Measurements from ENCODE around the gene PRX. TPM values are rescaled to one million over a fixed set of nuclear protein-coding genes. Genes with fewer than 3 reads are reported as not detected.
"Not testable (repeated sequence)": the region's sequence is repeated elsewhere in the genome, so short reads cannot be mapped to it uniquely, and the experiment has no call there.

Gene PRX
- total RNA-seq, 2 experiments from 2014 or later, result 1.2 to 1.7 TPM

DNA sequence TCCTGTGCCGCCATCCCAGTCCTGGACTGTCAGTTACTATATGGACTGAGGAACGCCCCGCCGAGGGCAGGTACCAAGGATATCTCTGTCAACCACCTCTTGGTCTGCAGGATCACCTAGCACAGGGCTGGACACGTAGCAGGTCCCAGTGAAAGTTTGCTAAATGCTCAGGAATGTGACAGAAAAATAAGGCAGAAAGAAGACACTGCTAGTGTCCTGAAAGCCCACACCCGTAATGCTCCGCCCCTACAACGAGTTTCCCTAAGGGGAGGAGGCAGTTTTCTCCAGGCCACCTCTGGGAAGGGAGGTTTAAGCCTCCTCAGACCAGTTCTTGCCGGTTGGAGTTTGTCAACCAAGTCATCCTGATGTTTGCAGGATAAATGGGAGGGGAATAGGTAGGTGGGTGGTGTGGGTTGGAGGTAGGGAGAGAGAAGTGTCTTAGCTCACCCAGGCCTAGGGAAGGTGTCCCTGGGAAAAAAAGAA lies 32.6 kb upstream of the PRX start:
- ChIA-PET CTCF (interaction anchor here (1.5 to 4.0 kb wide), 2 partner anchors 19 to 25 kb away, joined by 4 to 32 read pairs; partner anchors contain the start of genes BLVRB and SPTBN4), POLR2A (no interaction called here)
- intact Hi-C loops (cut with micrococcal nuclease), result no loop called here
- no peaks in the 10 kb centered on the region for H3K9me3 Mint-ChIP-seq
- H3K27ac Mint-ChIP-seq, result no peak overlapping the region
- H3K36me3 Mint-ChIP-seq, result peaks cover 5% of the 10 kb centered on the region
- no peaks in the 10 kb centered on the region for H3K27me3 Mint-ChIP-seq
- H3K4me1 Mint-ChIP-seq (ENCODE audit: low read depth), result peaks cover 14% of the 10 kb centered on the region
- no peak for DNase-seq
- peak overlapping the region; percentile 9 for H3K4me3 Mint-ChIP-seq

DNA sequence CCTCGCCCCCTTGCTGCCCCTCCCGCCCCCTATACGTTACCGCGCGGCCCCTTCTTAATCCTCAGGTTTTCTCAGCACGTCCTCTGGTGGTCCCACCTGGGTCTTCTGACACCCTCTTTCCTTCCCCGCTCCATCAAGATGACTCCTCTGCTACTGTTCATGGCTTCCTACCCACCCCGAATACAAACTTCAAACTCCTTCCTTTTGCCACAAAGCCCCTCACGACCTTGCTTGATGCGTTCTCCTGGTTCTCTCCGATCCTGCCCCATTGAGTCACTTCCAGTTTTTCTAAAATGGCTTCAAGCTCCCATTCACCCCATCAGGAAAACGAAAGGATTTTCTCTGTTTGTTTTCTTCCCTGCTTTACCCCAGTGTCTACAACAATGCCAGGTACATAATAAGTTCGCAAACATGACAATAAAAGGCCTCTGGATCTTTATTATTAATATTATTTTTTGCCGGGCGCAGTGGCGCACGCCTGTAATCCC lies 31.7 kb upstream of the PRX start:
- POLR2A ChIA-PET, result interaction anchor here (2.1 to 2.9 kb wide), 2 partner anchors 12 to 19 kb away, joined by 9 to 20 read pairs; partner anchors contain the start of gene BLVRB
- intact Hi-C loops (cut with micrococcal nuclease), result loop anchor here (1.0 kb wide), 3 partner anchors 20 to 160 kb away; partner anchors contain the start of gene BLVRB
- H3K36me3 Mint-ChIP-seq, result peaks cover 5% of the 10 kb centered on the region
- peaks cover 14% of the 10 kb centered on the region for H3K4me1 Mint-ChIP-seq (ENCODE audit: low read depth)
- no peak for DNase-seq
- no peaks in the 10 kb centered on the region for H3K9me3 Mint-ChIP-seq
- peak overlapping the region; percentile 97 for H3K4me3 Mint-ChIP-seq
- CTCF ChIA-PET, result interaction anchor here (1.0 to 4.0 kb wide), 2 partner anchors 20 to 24 kb away, joined by 3 to 32 read pairs; partner anchors contain the start of genes BLVRB and SPTBN4
- H3K27me3 Mint-ChIP-seq, result no peaks in the 10 kb centered on the region
- H3K27ac Mint-ChIP-seq, result peak overlapping the region; percentile 79

DNA sequence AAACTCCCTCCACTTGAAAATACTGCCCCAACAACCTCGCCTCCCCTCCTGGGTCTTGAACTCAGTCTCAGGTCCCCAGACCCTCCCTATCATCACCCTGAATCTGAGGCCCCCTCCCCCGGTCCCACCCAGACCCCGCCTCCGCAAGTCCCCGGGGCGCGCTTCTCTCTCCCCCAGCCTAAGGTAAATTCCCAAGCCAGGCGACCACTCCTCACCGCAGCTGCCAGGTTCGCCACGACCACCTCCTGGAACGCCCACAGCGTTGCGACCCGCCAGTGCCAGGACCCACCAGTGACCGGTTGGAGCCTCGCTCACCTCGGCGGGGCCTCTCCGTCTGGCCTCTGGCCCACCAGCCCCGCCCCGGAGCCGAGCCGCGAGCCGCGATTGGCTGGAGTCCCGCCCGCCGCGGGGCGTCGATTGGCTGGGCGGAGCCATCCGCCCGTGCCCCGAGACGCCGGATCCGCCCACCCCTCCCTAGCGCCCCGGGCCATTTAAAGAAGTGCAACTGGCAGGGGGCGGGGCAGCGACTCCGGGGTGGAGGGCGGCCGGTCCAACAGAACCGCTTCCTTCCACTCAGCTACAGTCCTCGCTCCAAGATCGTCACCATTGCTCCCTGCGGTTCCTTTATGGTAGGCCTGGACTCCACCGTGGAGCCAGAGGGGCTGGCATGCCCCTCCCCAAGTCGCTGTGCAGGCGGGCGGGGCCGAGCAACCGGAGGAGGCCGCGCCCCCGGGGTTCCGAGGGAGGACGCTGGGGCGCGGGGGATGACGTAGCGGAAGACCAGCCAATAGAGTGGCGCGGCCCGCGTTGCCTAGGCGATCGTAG lies 31.0 kb upstream of the PRX start, which contains the start of gene SERTAD3:
SERTAD3 (minus strand) TSS at position 336 of the 825 bp plus-strand sequence. CDS start 2,255 bp downstream, outside the sequence.
- H3K36me3 Mint-ChIP-seq, result peaks cover 5% of the 10 kb centered on the region
- H3K4me3 Mint-ChIP-seq, result peak within 1 kb of the TSS; percentile 97
- H3K27ac Mint-ChIP-seq, result peak within 1 kb of the TSS; percentile 92
- intact Hi-C loops (cut with micrococcal nuclease), result loop anchor here (1.0 kb wide), 8 partner anchors 10 to 161 kb away; partner anchors contain the start of genes AKT2, BLVRB, C19orf47 and PLD3
- ChIA-PET POLR2A (interaction anchor here (0.6 to 3.2 kb wide), 5 partner anchors 11 to 168 kb away, joined by 3 to 25 read pairs (median 10); partner anchors contain the start of genes BLVRB and SERTAD1), CTCF (interaction anchor here (0.7 to 4.0 kb wide), 5 partner anchors 18 to 23 kb away, joined by 3 to 32 read pairs (median 6); partner anchors contain the start of genes BLVRB, SERTAD1 and SPTBN4)
- DNase-seq, result peak; percentile 97
- peaks cover 14% of the 10 kb centered on the region for H3K4me1 Mint-ChIP-seq (ENCODE audit: low read depth)
- no peaks in the 10 kb centered on the region for H3K9me3 Mint-ChIP-seq
- no peaks in the 10 kb centered on the region for H3K27me3 Mint-ChIP-seq

DNA sequence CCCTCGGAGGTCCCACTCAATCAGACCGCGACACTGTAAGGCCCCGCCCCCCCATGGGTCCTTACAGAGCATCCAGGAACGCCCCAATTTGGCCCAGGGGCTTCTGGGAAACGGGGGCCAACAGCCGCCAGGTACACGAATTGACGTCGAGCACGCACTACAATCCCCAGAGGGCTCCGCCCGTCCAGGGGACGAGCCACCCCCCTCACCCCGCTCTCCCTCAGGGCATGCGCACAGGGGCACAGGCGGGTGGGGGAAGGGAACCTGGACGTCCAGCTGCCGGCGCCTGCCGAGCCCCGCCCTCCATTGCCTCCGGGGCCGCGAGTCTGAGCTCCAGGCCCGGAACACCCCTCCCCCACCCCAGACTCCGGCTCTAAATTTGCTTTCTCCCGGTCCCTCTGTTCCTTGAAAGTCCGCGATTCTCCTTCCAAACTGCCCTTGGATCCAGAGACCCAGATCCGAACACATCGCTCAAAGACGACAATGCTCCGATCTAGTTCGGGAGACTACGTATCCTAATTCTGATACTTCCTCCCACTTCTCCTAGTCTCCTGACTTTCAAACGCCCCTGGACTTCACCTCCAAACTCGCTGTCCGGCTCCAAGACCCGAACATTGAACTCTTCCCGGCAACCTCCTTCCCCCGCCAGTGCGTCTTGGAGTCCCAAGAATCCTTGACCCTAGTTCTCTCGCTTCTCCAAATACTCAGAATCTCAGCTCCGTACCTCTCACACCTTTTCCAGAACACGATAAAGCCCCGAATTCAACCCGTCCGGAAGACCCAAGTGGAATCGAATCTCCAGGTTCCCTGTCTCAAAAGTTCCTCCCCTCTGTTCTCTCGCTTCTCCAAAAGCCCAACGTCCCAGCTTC lies 30.2 kb upstream of the PRX start:
- no peaks in the 10 kb centered on the region for H3K9me3 Mint-ChIP-seq
- H3K4me1 Mint-ChIP-seq (ENCODE audit: low read depth), result peaks cover 14% of the 10 kb centered on the region
- peak overlapping the region; percentile 92 for H3K27ac Mint-ChIP-seq
- CTCF ChIA-PET, result interaction anchor here (0.7 to 4.0 kb wide), 7 partner anchors 17 to 191 kb away, joined by 3 to 32 read pairs (median 6); partner anchors contain the start of genes BLVRB, SERTAD1 and SPTBN4
- peak; percentile 100 for DNase-seq
- intact Hi-C loops (cut with micrococcal nuclease), result loop anchor here (1.0 kb wide), 5 partner anchors 9 to 158 kb away; partner anchors contain the start of genes AKT2, C19orf47 and PLD3
- H3K4me3 Mint-ChIP-seq, result peak overlapping the region; percentile 97
- no peaks in the 10 kb centered on the region for H3K27me3 Mint-ChIP-seq
- POLR2A ChIA-PET, result interaction anchor here (0.7 to 3.2 kb wide), 7 partner anchors 10 to 40 kb away, joined by 3 to 25 read pairs (median 9); partner anchors contain the start of genes BLVRB and SERTAD1
- peaks cover 5% of the 10 kb centered on the region for H3K36me3 Mint-ChIP-seq

DNA sequence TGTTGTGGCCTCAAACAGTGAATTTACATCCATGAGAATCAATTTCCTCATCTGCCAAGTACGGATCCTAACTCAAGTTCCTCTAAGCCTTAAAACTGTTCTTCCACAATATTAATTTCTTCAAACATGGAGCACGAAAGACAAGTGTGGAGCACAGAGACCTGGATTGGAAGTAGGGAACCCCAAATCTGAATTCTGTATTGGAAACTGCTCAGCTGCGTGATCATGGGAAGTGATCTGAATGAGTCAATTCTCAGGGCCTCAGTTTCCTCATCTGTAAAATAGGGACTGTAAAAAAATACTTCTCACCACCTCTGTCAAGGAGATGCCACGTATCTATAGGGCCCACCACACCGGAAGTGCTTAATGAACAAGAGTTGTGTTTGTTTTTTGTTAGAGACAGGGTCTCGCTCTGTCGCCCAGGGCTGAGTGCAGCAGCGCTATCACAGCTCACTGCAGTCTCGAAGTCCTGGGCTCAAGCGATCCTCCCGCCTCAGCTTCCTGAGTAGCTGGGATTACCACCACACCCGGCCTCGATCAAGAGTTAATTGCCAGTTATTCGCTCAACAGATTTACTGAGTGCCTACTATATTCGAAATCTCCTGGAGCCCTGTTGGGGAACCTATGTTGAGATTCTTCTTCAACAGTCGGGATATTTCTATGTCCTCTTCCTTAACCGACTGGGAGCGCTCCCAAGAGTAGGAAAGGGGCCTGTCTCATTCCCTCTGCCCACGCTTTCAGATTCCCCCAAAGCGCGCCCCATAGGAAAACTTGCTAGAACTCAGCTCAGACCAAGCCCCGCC lies 29.4 kb upstream of the PRX start:
- intact Hi-C loops (cut with micrococcal nuclease), result loop anchor here (1.0 kb wide), 5 partner anchors 8 to 157 kb away; partner anchors contain the start of genes AKT2, C19orf47 and PLD3
- Mint-ChIP-seq H3K36me3 (peaks cover 5% of the 10 kb centered on the region), H3K27me3 (no peaks in the 10 kb centered on the region), H3K4me3 (peak overlapping the region; percentile 97), H3K4me1 (ENCODE audit: low read depth) (peaks cover 14% of the 10 kb centered on the region), H3K27ac (peak overlapping the region; percentile 87), H3K9me3 (no peaks in the 10 kb centered on the region)
- DNase-seq, result no peak
- CTCF ChIA-PET, result interaction anchor here (0.7 to 4.0 kb wide), 7 partner anchors 16 to 192 kb away, joined by 3 to 32 read pairs (median 6); partner anchors contain the start of genes BLVRB, SERTAD1 and SPTBN4
- POLR2A ChIA-PET, result interaction anchor here (1.0 to 3.2 kb wide), 6 partner anchors 9 to 39 kb away, joined by 5 to 25 read pairs (median 10); partner anchors contain the start of genes BLVRB and SERTAD1

DNA sequence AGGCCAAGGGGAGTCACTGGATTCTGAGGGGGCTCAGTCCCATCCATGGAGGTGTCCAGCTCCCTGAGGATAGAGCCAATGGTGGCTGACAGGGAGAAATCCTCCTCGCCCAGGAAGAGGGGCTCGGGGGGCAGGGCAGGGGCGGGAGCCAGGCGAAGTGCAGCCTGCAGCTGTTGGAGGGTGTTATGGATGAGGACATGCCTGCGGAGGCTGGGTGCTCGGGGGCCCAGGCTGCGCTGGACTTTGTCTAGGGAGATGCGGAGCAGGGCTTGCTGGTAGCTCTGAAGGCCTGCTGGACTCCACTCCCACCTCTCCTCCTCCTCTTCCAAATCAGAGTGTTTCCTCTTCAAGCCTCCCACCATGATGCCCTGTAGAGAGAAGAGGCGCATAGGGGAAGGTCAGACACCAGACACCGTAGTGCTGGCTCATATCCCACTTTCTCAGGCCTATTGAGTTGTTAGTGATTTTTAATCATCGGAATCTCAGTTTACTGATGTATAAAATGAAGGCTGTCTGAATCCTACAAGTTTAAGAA lies 28.6 kb upstream of the PRX start:
- no peak for DNase-seq
- H3K4me1 Mint-ChIP-seq (ENCODE audit: low read depth), result peaks cover 14% of the 10 kb centered on the region
- H3K9me3 Mint-ChIP-seq, result no peaks in the 10 kb centered on the region
- H3K27me3 Mint-ChIP-seq, result no peaks in the 10 kb centered on the region
- H3K36me3 Mint-ChIP-seq, result peaks cover 5% of the 10 kb centered on the region
- CTCF ChIA-PET, result interaction anchor here (1.7 to 4.0 kb wide), 4 partner anchors 16 to 23 kb away, joined by 5 to 32 read pairs (median 12); partner anchors contain the start of genes BLVRB, SERTAD1 and SPTBN4
- peak overlapping the region; percentile 97 for H3K4me3 Mint-ChIP-seq
- POLR2A ChIA-PET, result interaction anchor here (3.2 kb wide), 1 partner anchor 15 kb away, joined by 25 read pairs; the partner anchor contains the start of gene SERTAD1
- intact Hi-C loops (cut with micrococcal nuclease), result no loop called here
- H3K27ac Mint-ChIP-seq, result peak overlapping the region; percentile 87

DNA sequence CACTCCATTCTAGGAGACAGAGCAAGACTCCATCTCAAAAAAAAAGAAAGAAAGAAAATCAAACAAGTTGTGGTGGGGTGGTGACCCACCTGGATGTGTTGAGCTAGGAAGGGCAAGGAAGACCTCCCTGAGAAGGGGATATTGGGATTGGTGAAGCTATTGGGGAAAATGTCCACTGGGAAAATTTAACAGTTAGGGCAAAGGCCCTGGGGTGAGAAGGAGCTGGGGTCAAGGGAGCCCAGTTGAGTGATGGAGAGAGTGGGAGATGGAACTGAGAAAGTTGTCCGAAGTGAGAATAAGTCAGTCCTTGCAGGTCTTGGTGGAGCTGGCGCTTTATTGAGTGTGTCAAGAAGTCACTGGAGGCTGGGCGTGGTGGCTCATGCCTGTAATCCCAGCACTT lies 25.1 kb upstream of the PRX start:
- Mint-ChIP-seq H3K9me3 (no peaks in the 10 kb centered on the region), H3K4me1 (ENCODE audit: low read depth) (peaks cover 15% of the 10 kb centered on the region), H3K27ac (no peak overlapping the region), H3K36me3 (peaks cover 3% of the 10 kb centered on the region), H3K4me3 (no peak overlapping the region), H3K27me3 (no peaks in the 10 kb centered on the region)
- ChIA-PET CTCF (interaction anchor here (1.3 kb wide), 1 partner anchor 26 kb away, joined by 4 read pairs; no protein-coding TSS in a partner anchor), POLR2A (interaction anchor here (1.2 kb wide), 1 partner anchor 163 kb away, joined by 4 read pairs; the partner anchor contains the start of gene LTBP4)
- no peak for DNase-seq
- intact Hi-C loops (cut with micrococcal nuclease), result no loop called here

DNA sequence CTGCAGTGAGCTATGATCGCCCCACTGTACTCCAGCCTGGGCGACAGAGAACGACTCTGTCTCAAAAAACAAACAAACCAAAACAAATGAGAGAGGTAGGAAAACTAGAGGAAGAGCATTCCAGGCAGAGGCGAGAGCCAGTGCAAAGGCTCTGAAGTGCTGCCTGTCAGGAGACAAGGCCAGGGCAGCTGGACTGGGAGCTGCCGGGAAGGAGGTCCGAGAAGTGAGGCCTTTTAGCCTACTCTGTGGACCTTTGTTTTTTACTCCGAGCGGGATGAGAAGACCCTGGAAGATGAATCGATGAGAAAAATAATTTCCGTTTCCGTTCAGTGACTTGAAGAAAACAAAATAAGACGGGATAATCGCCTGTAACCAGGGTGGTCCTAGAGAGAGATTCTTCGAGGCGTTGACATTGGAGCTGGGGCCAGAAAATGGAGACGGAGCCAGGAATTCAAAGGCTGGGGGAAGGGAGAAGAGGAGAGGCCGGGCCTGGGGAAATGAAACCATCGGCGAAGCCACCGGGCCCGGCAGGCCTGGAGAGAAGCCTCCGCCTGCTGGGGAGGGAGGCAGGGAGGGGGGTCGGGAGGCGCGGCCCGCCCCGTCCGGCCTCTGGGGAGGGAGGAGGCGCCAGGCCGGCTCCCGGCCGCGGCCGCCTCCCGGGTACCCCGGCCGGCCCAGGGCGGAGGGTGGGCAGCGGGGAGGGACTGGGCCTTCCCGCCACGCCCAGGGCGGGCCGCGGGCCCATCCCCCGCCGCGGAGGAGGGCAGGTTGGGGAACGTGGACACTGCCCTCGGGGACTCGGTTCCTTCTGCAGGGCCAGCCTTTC lies 20.4 kb upstream of the PRX start:
- Mint-ChIP-seq H3K9me3 (no peaks in the 10 kb centered on the region), H3K27ac (peak overlapping the region; percentile 88), H3K36me3 (no peaks in the 10 kb centered on the region), H3K27me3 (no peaks in the 10 kb centered on the region), H3K4me3 (peak overlapping the region; percentile 80), H3K4me1 (ENCODE audit: low read depth) (peaks cover 6% of the 10 kb centered on the region)
- ChIA-PET POLR2A (interaction anchor here (0.7 to 1.5 kb wide), 3 partner anchors 8 to 13 kb away, joined by 3 to 9 read pairs (median 4); partner anchors contain the start of genes SERTAD1 and SERTAD3), CTCF (interaction anchor here (0.6 to 3.0 kb wide), 4 partner anchors 13 to 482 kb away, joined by 4 to 17 read pairs (median 4); no protein-coding TSS in a partner anchor)
- peak; percentile 69 for DNase-seq
- intact Hi-C loops (cut with micrococcal nuclease), result loop anchor here (1.0 kb wide), 1 partner anchor 10 kb away; no protein-coding TSS in a partner anchor

DNA sequence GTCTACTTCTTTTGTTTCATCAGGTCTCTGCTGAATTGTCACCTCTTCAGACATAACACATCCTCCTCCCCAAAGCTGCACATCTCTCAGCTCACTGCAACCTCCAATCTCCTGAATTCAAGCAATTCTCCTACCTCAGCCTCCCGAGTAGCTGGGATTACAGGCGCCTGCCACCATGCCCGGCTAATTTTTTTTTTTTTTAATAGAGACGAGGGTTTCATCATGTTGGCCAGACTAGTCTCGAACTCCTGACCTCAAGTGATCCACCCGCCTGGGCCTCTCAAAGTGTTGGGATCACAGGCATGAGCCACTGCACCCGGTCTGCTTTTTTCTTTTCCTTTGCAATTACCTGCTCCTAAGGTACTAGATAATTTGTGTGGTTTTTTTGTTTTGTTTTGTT lies 19.6 kb upstream of the PRX start:
- H3K27me3 Mint-ChIP-seq; DNase-seq; intact Hi-C loops (cut with micrococcal nuclease); H3K9me3 Mint-ChIP-seq; H3K4me1 Mint-ChIP-seq (ENCODE audit: low read depth); H3K36me3 Mint-ChIP-seq: not testable (repeated sequence)
- Mint-ChIP-seq H3K4me3 (peak overlapping the region; percentile 80), H3K27ac (peak overlapping the region; percentile 88)
- POLR2A ChIA-PET, result interaction anchor here (1.5 kb wide), 1 partner anchor 11 kb away, joined by 9 read pairs; the partner anchor contains the start of gene SERTAD3
- CTCF ChIA-PET, result interaction anchor here (1.0 to 3.0 kb wide), 2 partner anchors 8 to 12 kb away, joined by 3 to 17 read pairs; no protein-coding TSS in a partner anchor
